K562 (cell line): ENCODE data around the gene ZNF22. TPM values are rescaled to one million over a fixed set of nuclear protein-coding genes. Genes with fewer than 3 reads are reported as not detected.

Experiments
- CHD2 ChIP-seq: IDR thresholded peaks from 2 replicates; pipeline ENCODE4 v1.6.1; 2011; ENCODE audit warnings: low read depth, low read length
- DLX4 ChIP-seq: fragments of 250-450 bp; sonication (Bioruptor Pico); IDR thresholded peaks from 2 replicates; pipeline ENCODE4 v1.6.1; 2021; ENCODE audit warnings: mild to moderate bottlenecking
- E4F1 ChIP-seq: fragments of 250-450 bp; sonication (Bioruptor Pico); IDR thresholded peaks from 2 replicates; pipeline ENCODE4 v1.5.0; 2021; ENCODE audit warnings: mild to moderate bottlenecking, borderline replicate concordance
- ESRRB ChIP-seq: fragments of 250-450 bp; sonication (Bioruptor Pico); IDR thresholded peaks from 2 replicates; pipeline ENCODE4 v1.5.0; 2020; ENCODE audit warnings: mild to moderate bottlenecking, moderate library complexity, borderline replicate concordance
- ETS1 ChIP-seq: conservative IDR thresholded peaks from 2 replicates; pipeline ENCODE4 v1.6.1; 2011; ENCODE audit warnings: low read depth, mild to moderate bottlenecking, low read length; ENCODE audit not compliant: control insufficient read depth
- FOXK2 ChIP-seq, 2 experiments: fragments of 450-650 bp; IDR thresholded peaks in 1 of 2; conservative IDR thresholded peaks in 1 of 2; 2 replicates each; pipeline ENCODE4 v1.6.1; 2016; ENCODE audit warnings: low read depth in 2 of 2, mild to moderate bottlenecking in 1 of 2
- HSF4 ChIP-seq: fragments of 250-450 bp; sonication (Bioruptor Pico); IDR thresholded peaks from 2 replicates; pipeline ENCODE4 v2.1.2; 2022; ENCODE audit warnings: mild to moderate bottlenecking, moderate library complexity, borderline replicate concordance
- KDM1A ChIP-seq, 2 experiments: fragments of 450-650 bp; IDR thresholded peaks; 2 replicates each; pipeline ENCODE4 v1.6.1; 2016; ENCODE audit warnings: mild to moderate bottlenecking in 2 of 2
- MCM3 ChIP-seq: fragments of 450-650 bp; IDR thresholded peaks from 2 replicates; pipeline ENCODE4 v1.6.1; 2016
- MEF2D ChIP-seq: conservative IDR thresholded peaks from 2 replicates; pipeline ENCODE4 v1.6.1; 2016; ENCODE audit warnings: low read depth, missing genetic modification characterization, missing compliant biosample characterization
- MEIS2 ChIP-seq: fragments of 450-650 bp; IDR thresholded peaks from 2 replicates; pipeline ENCODE4 v1.6.1; 2014; ENCODE audit warnings: mild to moderate bottlenecking; ENCODE audit not compliant: partially characterized antibody
- POLR2AphosphoS5 ChIP-seq: IDR thresholded peaks from 2 replicates; pipeline ENCODE4 v1.6.1; 2011; ENCODE audit warnings: mild to moderate bottlenecking, low read depth, low read length, moderate library complexity; ENCODE audit not compliant: control insufficient read depth, insufficient read depth
- TAL1 ChIP-seq: fragments of 450-650 bp; IDR thresholded peaks from 2 replicates; pipeline ENCODE4 v1.6.1; 2016; ENCODE audit warnings: mild to moderate bottlenecking
- TCF3 ChIP-seq: sonication (generic); formaldehyde crosslinking; IDR thresholded peaks from 2 replicates; pipeline ENCODE4 v1.4.0; 2020; ENCODE audit warnings: mild to moderate bottlenecking, missing genetic modification reagents
- U2AF2 ChIP-seq: fragments of 200-400 bp; formaldehyde crosslinking; optimal IDR thresholded peaks from 2 replicates; pipeline ENCODE3; 2017; ENCODE audit warnings: low read depth, mild to moderate bottlenecking, low read length
- VEZF1 ChIP-seq: fragments of 200-800 bp; sonication (Bioruptor generic); IDR thresholded peaks from 2 replicates; pipeline ENCODE4 v1.6.1; 2017; ENCODE audit warnings: missing genetic modification characterization, missing compliant biosample characterization
- ZBED1 ChIP-seq: IDR thresholded peaks from 2 replicates; pipeline ENCODE4 v1.6.1; 2014
- ZNF609 ChIP-seq: sonication (generic); formaldehyde crosslinking; IDR thresholded peaks from 2 replicates; pipeline ENCODE4 v1.8.1; 2023; ENCODE audit warnings: missing genetic modification reagents, mild to moderate bottlenecking, borderline replicate concordance
- ZNF696 ChIP-seq: fragments of 250-450 bp; sonication (Bioruptor Pico); conservative IDR thresholded peaks from 2 replicates; pipeline ENCODE4 v1.4.0; 2020; ENCODE audit warnings: mild to moderate bottlenecking, moderate library complexity
- polyA plus RNA-seq, 8 experiments: library from polyadenylated mRNA; depleted of rRNA in 4 of 8; stranded (reverse) in 5 of 8; unstranded in 3 of 8; fragments of >200 nt; fragmentation: Nextera tagmentation in 2 of 8; fragmentation: Illumina TruSeq in 1 of 8; extraction: Ambion mirVana in 2 of 8; extraction: Trizol in 1 of 8; gene quantifications; 2 replicates each; pipeline versions ENCODE4 v1.2.1 to v1.2.3, GENCODE V29; 2011 to 2014; ENCODE audit warnings: inconsistent platforms in 1 of 8, missing spikeins in 1 of 8
- total RNA-seq, 7 experiments: library from RNA; depleted of rRNA in 6 of 7; stranded (reverse); fragments of >200 nt in 6 of 7; fragmentation: Illumina TruSeq in 2 of 7; extraction: Trizol in 2 of 7; gene quantifications; 2 replicates each; pipeline versions ENCODE4 v1.2.1 to v1.2.3, GENCODE V29; 2011 to 2021; ENCODE audit warnings: low replicate concordance in 1 of 7

ZNF22 gene
- total and polyA plus RNA-seq, 9 of the 15 experiments (the other 6 are each of a cell fraction or from before 2014, with no cell fraction given): 36.2 to 98.7 (median 51.2) TPM

GRCh38 chr10:44985175-44985681 is 15.5 kb upstream of the ZNF22 start (continued):
- TF ChIP-seq E4F1 (no peak), MCM3 (no peak), HSF4 (no peak), KDM1A (IDR thresholded peaks at IDR 0.05) (no peak; a peak in 2 of 4 replicates), POLR2AphosphoS5 (no peak), MEIS2 (peak; percentile 74), ZBED1 (no peak), ETS1 (no peak), TCF3 (CRISPR knock-in tag) (peak; percentile 71), TAL1 (peak; percentile 76), FOXK2 (conservative IDR thresholded peaks at IDR 0.05 in 1 of 2, IDR thresholded peaks at IDR 0.05 in 1 of 2; ENCODE audit: low read depth in 2 of 2) (no peak), DLX4 (no peak), ZNF609 (CRISPR knock-in tag) (no peak), U2AF2 (no peak), MEF2D (tag) (peak; percentile 75; the same call in 1 of the 2 replicates), CHD2 (no peak), VEZF1 (CRISPR knock-in tag) (peak; percentile 33; the same call in 1 of the 2 replicates), ZNF696 (CRISPR knock-in tag) (no peak), ESRRB (CRISPR knock-in tag) (no peak)
